Activated CD8-positive, alpha-beta memory T cell treated with anti-CD3 and anti-CD28 coated beads, Interleukin-2, amount 10 ng/mL, durations not matched to agents 7 days and 5 days (primary cell): ENCODE results near the gene SLCO3A1. TPM values are rescaled to one million over a fixed set of nuclear protein-coding genes. Genes with fewer than 3 reads are reported as not detected.
"Not testable (repeated sequence)": the region's sequence is repeated elsewhere in the genome, so short reads cannot be mapped to it uniquely, and the experiment has no call there.

Source experiments
- ATAC-seq: fragments of 150-1000 bp; cut with Tn5 transposase; one replicate; pipeline ENCODE4 v1.10.0; 2021; ENCODE audit warnings: moderate library complexity
- CTCF ChIA-PET: fragments of 350-600 bp; sonication (Branson Sonifier 250); formaldehyde crosslinking; loops from one replicate; lab custom pipeline; 2021; ENCODE audit warnings: antibody characterized with exemption; lab: Charles Lee
- DNase-seq: peaks from one replicate; pipeline ENCODE4 v3.0.0-alpha.2; 2020
- H3K27ac Mint-ChIP-seq: one replicate; pipeline ENCODE4 v1.8.0; 2021; ENCODE audit warnings: mild to moderate bottlenecking, mixed read lengths
- H3K27me3 Mint-ChIP-seq: one replicate; pipeline ENCODE4 v1.8.0; 2021; ENCODE audit warnings: mixed read lengths
- H3K36me3 Mint-ChIP-seq: one replicate; pipeline ENCODE4 v1.8.0; 2021; ENCODE audit warnings: mild to moderate bottlenecking, mixed read lengths
- H3K4me1 Mint-ChIP-seq: one replicate; pipeline ENCODE4 v1.8.0; 2021; ENCODE audit warnings: mixed read lengths
- H3K4me3 Mint-ChIP-seq: one replicate; pipeline ENCODE4 v1.8.0; 2021; ENCODE audit warnings: mild to moderate bottlenecking, moderate library complexity, mixed read lengths
- H3K9me3 Mint-ChIP-seq: one replicate; pipeline ENCODE4 v1.8.0; 2022; ENCODE audit warnings: low read depth, mixed read lengths
- total RNA-seq, 2 experiments: library from RNA; stranded (reverse); gene quantifications; one replicate each; pipeline ENCODE4 v1.2.3, GENCODE V29; 2021

Gene SLCO3A1
- total RNA-seq, 2 experiments from 2014 or later: 20.8 to 32.0 TPM

DNA sequence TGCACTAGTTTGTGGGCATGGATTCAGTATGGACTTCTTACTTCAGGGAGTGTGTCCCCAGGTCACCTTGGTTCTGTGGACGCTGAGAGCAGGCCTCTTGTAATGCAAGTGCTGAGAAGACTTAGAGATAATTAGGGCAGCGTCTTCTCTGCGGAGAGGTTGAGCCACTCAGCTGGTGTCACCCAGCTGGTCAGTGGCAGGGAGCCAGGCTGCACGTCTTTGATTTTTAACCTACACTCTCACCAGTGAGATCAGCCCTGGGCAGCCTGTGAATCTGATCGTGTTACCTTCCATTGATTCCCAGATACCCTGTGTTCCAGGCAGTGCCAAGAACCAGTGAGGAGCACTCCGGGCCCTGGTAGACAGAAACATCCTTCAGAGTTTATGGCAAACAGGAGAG, 92.6 kb downstream of the SLCO3A1 start:
- no peaks in the 10 kb centered on the region for H3K27me3 Mint-ChIP-seq
- H3K9me3 Mint-ChIP-seq: no peaks in the 10 kb centered on the region
- CTCF ChIA-PET: no interaction called here
- no peak overlapping the region for H3K27ac Mint-ChIP-seq
- H3K36me3 Mint-ChIP-seq: no peaks in the 10 kb centered on the region
- DNase-seq: no peak
- no peak overlapping the region for H3K4me3 Mint-ChIP-seq
- H3K4me1 Mint-ChIP-seq: peaks cover 27% of the 10 kb centered on the region
- no peak for ATAC-seq

DNA sequence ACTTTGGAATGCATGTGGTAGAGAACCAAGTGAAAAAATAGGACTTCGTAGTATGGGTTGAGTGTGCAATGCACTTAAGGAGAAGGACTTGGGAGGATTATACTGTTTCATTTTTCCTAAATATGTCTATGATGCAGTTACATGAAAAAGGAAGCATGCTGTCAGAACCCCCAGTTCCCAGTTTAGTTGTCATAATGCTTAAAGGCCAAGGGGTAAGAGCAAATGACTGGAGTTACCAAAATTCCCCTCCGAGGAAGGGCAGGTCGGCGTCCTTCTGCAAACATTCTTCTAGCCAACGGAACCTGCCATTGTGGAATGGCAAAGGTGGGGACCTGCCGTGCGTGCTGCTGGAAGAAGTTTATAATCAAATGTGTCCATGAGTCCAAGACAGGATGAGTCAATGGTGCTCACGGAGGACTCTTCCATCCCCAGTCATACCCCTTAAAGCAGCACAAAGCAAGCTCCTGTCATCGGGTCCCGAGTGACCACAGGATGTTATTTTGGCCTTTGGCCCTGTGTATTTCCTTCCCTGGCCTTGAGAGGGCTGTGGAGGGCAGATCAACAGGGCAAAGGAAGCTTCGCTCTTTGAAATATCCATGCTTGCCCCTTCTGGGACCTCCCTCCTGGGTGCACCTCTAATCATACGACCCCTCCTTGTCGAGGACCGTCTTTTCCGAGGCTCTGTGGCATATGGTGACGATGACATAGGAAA, 93.2 kb downstream of the SLCO3A1 start:
- Mint-ChIP-seq H3K36me3 (no peaks in the 10 kb centered on the region), H3K4me3 (no peak overlapping the region), H3K27ac (no peak overlapping the region), H3K27me3 (no peaks in the 10 kb centered on the region), H3K4me1 (peaks cover 27% of the 10 kb centered on the region), H3K9me3 (no peaks in the 10 kb centered on the region)
- CTCF ChIA-PET: interaction anchor here (0.8 kb wide), 1 partner anchor 94 kb away, joined by 3 read pairs; no protein-coding TSS in a partner anchor
- no peak for DNase-seq
- ATAC-seq: no peak

DNA sequence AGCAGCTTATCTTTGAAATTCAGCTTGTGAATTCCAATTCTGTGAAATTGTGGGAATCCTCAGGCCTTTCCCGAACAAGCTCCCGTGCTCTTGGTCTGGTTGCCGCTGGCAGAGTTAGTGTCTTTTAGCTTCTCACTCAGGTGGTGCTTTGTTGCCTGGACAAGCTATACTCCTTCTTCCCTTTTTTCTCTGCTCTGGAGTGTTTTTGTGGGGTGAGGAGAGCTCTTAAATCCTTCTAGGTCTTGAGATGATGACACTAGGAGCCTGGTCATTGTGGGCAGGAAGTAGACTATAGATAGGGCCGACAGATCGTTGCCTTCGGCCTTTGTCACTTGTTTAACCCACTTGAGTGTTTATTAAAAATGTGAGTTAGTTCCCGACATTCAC, 93.8 kb downstream of the SLCO3A1 start:
- Mint-ChIP-seq H3K27me3 (no peaks in the 10 kb centered on the region), H3K4me1 (peaks cover 26% of the 10 kb centered on the region), H3K4me3 (no peak overlapping the region), H3K36me3 (no peaks in the 10 kb centered on the region), H3K27ac (no peak overlapping the region), H3K9me3 (no peaks in the 10 kb centered on the region)
- no peak for ATAC-seq
- no peak for DNase-seq
- CTCF ChIA-PET: interaction anchor here (0.8 kb wide), 1 partner anchor 95 kb away, joined by 3 read pairs; no protein-coding TSS in a partner anchor

DNA sequence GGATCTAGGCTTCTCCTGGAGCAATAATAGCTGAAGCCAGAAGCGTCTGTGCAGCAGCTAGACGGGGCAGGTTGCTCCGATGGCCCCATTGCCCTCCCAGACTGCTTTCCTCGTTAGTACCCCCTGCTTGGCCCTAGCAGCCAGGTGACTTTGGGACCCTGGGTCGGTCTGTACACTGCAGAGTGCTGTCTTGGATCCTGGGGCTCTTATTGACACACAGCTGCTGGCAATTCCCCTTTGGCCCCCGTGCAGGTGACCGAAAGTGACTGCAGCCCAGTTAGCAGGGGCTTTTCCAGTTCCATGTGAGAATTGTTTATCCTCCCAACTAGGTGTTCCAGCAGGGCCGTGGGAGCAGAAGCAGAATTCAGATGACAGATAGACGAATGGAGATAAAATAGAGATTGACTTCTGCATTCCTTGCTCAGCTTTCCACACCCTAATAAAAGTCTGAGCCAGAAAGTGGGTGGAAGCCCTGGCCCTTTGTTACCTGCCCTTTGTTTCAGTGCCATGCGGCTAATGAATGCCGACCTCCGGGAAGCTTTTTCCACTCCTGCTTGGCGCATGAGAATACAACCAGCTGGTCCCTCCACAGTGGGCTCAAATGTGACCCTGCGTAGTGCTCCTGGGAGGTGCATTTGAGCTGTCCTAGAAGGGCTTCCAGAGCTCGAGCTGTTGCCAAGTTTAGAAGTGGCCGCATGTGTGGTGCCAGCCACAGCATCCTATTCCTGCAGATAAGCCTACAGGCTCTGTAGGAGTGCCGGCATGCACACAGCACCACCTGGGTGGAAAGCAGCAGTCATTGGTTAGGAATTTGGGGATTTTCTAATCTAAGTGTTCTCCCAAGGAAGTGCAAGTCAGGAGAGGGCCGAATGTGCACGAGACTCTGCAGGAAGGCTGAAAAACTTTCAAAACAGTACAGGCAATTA, 94.4 kb downstream of the SLCO3A1 start:
- DNase-seq (no peak), ATAC-seq (no peak)
- CTCF ChIA-PET: no interaction called here
- H3K4me1 Mint-ChIP-seq: peaks cover 22% of the 10 kb centered on the region
- no peak overlapping the region for H3K4me3 Mint-ChIP-seq
- no peak overlapping the region for H3K27ac Mint-ChIP-seq
- no peaks in the 10 kb centered on the region for H3K36me3 Mint-ChIP-seq
- no peaks in the 10 kb centered on the region for H3K9me3 Mint-ChIP-seq
- H3K27me3 Mint-ChIP-seq: no peaks in the 10 kb centered on the region

DNA sequence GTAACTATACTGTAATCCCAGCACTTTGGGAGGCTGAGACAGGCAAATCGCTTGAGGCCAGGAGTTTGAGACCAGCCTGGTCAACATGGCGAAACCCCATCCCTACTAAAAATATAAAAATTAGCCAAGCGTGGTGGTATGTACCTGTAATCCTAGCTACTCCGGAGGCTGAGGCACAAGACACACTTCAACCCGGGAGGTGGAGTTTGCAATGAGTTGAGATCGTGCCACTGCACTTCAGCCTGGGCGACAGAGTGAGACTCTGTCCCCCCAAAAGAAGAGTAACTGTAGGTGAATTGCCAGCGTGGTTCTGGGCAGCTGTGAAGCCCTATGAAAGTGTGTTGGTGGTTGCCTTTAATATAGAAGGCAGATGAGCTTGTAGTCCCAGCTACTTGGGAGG, 95.9 kb downstream of the SLCO3A1 start:
- no peak overlapping the region for H3K4me3 Mint-ChIP-seq
- no peak for ATAC-seq
- no peak overlapping the region for H3K27ac Mint-ChIP-seq
- H3K9me3 Mint-ChIP-seq: no peaks in the 10 kb centered on the region
- no peaks in the 10 kb centered on the region for H3K36me3 Mint-ChIP-seq
- CTCF ChIA-PET: no interaction called here
- H3K27me3 Mint-ChIP-seq: no peaks in the 10 kb centered on the region
- H3K4me1 Mint-ChIP-seq: peaks cover 18% of the 10 kb centered on the region
- no peak for DNase-seq

DNA sequence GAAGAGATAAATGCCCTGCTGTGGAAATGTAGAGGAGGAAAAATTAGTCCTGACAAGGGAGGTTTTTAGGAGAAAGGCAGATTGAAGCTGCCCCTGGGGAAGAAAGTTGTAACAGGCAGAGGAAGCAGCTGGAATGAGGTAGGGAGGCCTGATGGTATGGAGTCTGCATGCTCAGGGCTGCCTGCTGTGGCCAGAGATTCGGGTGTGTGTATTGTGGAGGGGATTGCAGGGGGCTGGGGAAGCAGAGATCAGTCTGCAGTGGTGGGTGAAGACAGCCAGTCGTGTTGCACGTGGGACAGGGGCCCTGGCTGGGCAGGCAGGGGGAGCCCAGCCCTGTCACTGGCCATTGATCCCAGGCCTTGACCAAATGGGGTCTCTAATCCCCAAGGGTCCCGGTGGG, 96.5 kb downstream of the SLCO3A1 start:
- no peak overlapping the region for H3K4me3 Mint-ChIP-seq
- no peak for DNase-seq
- H3K36me3 Mint-ChIP-seq: no peaks in the 10 kb centered on the region
- H3K27ac Mint-ChIP-seq: no peak overlapping the region
- H3K27me3 Mint-ChIP-seq: no peaks in the 10 kb centered on the region
- no peak for ATAC-seq
- no peaks in the 10 kb centered on the region for H3K9me3 Mint-ChIP-seq
- CTCF ChIA-PET: no interaction called here
- peaks cover 20% of the 10 kb centered on the region for H3K4me1 Mint-ChIP-seq

DNA sequence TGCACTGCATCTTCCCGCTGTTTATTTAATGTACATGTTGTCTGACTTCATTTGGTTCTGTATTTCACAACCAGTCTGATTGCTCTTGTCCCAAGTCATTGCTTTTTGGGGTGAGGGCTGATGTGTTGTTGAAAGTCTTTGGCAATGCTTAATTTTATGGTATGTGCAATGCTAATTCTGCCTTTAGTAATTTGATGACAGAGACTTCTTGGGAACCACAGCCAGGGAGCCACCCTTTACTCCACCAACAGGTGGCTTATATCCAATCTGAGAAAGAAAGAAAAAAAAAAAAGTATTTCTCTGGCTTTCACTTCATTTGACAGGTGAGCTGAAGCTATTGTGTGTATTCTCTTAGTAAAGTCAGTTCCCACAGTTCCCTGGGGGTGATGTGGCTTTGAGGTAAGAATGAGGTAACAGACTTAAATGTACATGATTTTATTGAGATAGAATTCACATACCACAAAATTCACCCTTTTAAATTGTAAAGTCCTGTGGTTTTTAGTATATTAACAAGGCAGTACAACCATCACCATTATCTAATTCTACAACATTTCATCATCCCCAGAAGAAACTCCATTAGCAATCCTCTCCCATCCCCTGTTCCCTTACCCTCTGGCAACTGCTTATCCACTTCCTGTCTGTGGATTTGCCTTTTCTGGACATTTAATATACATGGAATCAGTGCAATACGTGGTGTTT, 97.3 kb downstream of the SLCO3A1 start:
- Mint-ChIP-seq H3K27ac (no peak overlapping the region), H3K4me3 (no peak overlapping the region), H3K4me1 (peaks cover 20% of the 10 kb centered on the region), H3K9me3 (no peaks in the 10 kb centered on the region), H3K27me3 (no peaks in the 10 kb centered on the region), H3K36me3 (no peaks in the 10 kb centered on the region)
- CTCF ChIA-PET: no interaction called here
- DNase-seq (no peak), ATAC-seq (no peak)

DNA sequence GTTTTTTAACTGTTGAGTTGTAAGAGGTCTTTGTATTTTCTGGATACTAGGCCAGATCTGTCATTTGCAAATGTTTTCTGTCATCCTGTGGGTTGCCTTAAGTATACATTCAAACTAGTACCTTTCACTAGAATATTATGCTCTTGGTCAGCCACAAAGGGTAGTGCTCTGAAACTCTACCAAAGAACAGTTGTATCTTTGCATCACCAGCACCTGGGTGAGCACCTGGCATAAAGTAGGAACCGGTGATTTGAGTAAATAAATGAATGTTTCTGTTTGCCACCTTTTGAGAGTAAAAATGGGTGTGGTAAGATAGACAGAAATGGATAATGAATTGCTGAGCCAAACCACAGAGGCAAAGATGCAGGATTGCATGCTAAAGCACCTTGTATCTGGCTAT, 98.7 kb downstream of the SLCO3A1 start:
- ATAC-seq (no peak), DNase-seq (no peak)
- CTCF ChIA-PET: no interaction called here
- Mint-ChIP-seq H3K27me3 (no peaks in the 10 kb centered on the region), H3K27ac (no peak overlapping the region), H3K9me3 (no peaks in the 10 kb centered on the region), H3K4me1 (peaks cover 20% of the 10 kb centered on the region), H3K4me3 (no peak overlapping the region), H3K36me3 (no peaks in the 10 kb centered on the region)

DNA sequence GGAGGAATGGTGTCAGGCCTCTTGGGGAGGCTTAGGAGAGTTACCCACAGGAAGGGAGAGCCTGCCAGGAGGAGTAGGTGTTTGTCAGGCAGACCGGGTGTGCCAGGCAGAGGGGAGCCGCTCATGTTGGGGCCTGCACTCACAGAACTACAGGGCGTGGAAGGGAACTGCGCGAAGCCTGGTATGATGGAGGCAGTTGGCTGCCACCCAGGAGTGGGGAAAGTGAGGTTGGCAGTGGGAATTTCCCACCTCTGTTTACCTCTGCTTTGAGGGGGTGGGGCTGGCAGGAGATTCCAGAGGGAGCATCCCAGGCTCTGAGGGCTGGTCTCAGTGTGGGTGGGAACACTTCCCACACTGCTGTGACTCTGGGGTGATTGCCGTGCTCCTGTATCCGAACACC, 99.9 kb downstream of the SLCO3A1 start:
- ATAC-seq: no peak
- Mint-ChIP-seq H3K27me3 (no peaks in the 10 kb centered on the region), H3K36me3 (no peaks in the 10 kb centered on the region)

DNA sequence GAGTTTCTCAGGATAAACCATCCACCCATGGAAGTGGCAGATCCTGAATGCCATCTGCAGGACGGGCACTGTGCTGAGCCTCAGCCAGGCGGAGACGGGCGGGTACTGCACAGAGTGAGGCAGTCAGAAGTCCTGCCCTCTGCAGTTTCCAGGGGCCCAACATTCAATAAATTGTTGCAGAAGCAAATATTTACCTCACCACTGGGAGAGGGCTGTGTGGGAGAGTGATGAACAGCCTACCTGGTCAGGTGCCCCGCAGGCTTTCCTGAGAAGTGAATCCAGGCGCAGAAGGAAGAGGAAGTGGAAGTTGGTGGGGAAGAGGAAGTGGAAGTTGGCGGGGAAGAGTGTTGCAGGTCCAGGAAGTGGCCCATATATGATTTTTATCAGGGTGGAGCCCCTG, 100.8 kb downstream of the SLCO3A1 start:
- H3K36me3 Mint-ChIP-seq: no peaks in the 10 kb centered on the region
- no peaks in the 10 kb centered on the region for H3K9me3 Mint-ChIP-seq
- DNase-seq: no peak
- CTCF ChIA-PET: no interaction called here
- no peak overlapping the region for H3K4me3 Mint-ChIP-seq
- H3K27me3 Mint-ChIP-seq: no peaks in the 10 kb centered on the region
- H3K4me1 Mint-ChIP-seq: peaks cover 18% of the 10 kb centered on the region
- H3K27ac Mint-ChIP-seq: no peak overlapping the region
- no peak for ATAC-seq

More for the DNA sequence above, 99.9 kb downstream of the SLCO3A1 start:
- CTCF ChIA-PET: no interaction called here
- H3K27ac Mint-ChIP-seq: no peak overlapping the region
- no peak for DNase-seq
- peaks cover 18% of the 10 kb centered on the region for H3K4me1 Mint-ChIP-seq
- no peak overlapping the region for H3K4me3 Mint-ChIP-seq
- no peaks in the 10 kb centered on the region for H3K9me3 Mint-ChIP-seq

DNA sequence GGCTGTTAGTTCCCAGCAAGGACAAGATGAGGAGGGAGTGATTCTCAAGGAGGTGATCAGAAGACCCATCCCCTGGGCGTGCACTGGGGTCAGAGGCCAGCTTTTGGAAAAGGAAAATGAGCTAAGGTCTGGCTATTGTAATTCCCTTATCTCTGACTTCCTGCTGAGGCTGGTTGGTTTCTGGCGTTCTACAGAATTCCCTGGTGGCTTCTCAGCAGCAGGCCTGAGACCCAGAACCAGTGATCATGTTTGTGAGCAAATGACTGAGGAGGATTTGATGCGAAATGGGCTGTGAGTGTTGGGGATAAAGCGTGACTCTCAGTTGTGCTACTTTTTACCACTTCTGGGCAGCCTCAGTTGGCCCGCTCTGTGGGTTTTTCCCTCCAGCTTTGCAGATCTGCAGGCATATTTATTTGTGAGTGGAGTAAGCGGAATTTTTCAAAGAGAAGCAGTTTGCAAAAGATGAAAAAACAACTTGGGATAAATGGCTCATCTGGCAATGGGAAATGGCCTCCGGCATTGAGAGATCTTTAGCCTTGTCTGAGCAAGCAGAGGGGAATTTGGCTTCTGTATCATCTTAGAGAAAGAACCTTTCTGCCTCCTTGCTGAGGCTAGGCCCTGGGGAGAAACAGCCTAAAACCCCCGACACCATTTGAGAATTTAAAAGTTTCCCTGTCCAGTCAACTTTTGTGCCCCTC, 102.7 kb downstream of the SLCO3A1 start:
- Mint-ChIP-seq H3K9me3 (no peaks in the 10 kb centered on the region), H3K4me3 (no peak overlapping the region), H3K27ac (no peak overlapping the region), H3K36me3 (peaks cover 2% of the 10 kb centered on the region), H3K27me3 (no peaks in the 10 kb centered on the region), H3K4me1 (peaks cover 11% of the 10 kb centered on the region)
- DNase-seq (no peak), ATAC-seq (no peak)
- CTCF ChIA-PET: no interaction called here

DNA sequence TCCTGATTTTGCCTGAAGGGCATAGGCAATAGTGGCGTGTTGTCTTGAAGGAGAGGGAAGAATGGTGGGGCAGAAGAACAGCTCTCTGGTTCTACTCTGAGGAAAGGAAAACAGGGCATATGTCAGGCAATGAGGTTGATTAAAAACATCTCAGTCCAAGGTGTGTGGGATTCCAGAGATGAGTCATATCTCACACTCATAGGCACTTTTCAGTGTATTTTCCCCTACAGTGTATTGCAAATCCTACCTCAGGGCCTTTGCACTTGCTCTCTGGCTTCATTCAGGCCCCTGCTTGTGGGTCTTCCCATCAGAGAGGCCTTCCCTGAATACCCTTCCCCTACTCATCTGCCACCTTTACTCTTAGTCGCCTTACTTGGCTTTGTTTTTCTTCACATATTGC, 107.8 kb downstream of the SLCO3A1 start:
- CTCF ChIA-PET: no interaction called here
- Mint-ChIP-seq H3K9me3 (no peaks in the 10 kb centered on the region), H3K27me3 (no peaks in the 10 kb centered on the region), H3K27ac (no peak overlapping the region), H3K4me1 (peaks cover 13% of the 10 kb centered on the region), H3K36me3 (peaks cover 3% of the 10 kb centered on the region), H3K4me3 (no peak overlapping the region)
- no peak for ATAC-seq
- no peak for DNase-seq

DNA sequence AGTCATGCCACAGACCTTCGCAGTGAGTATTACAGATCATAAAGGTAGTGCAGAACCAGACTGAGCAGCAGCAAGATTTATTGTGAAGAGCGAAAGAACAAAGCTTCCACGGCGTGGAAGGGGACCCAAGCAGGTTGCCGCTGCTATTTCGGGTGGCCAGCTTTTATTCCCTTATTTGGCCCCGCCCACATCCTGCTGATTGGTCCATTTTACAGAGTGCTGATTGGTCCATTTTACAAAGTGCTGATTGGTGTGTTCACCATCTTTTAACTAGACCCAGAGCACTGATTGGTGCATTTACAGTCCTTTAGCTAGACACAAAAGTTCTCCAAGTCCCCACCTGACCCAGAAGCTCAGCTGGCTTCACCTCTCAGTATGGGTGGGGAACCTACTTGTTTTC, 110.2 kb downstream of the SLCO3A1 start:
- H3K4me3 Mint-ChIP-seq, H3K27ac Mint-ChIP-seq, H3K27me3 Mint-ChIP-seq, H3K9me3 Mint-ChIP-seq, ATAC-seq, H3K36me3 Mint-ChIP-seq, DNase-seq: not testable (repeated sequence)
- CTCF ChIA-PET: interaction anchor here (0.8 kb wide), 1 partner anchor 111 kb away, joined by 3 read pairs; no protein-coding TSS in a partner anchor
- peaks cover 13% of the 10 kb centered on the region for H3K4me1 Mint-ChIP-seq
